HFF-Myc (cell line): ENCODE data around the gene PDE4D.
"Not testable (repeated sequence)": the region's sequence is repeated elsewhere in the genome, so short reads cannot be mapped to it uniquely, and the experiment has no call there.

Experiments
- DNase-seq: peaks from one replicate; pipeline ENCODE4 v3.0.0-alpha.2; 2011; ENCODE audit warnings: low read depth; ENCODE audit errors: extremely low read depth
- H3K4me3 ChIP-seq: replicated peaks from 2 replicates; pipeline ENCODE4 v1.5.1; 2011; ENCODE audit warnings: low read depth, mild to moderate bottlenecking, control low read depth, low read length
- TF ChIP-seq, protein P1 (sequence below): IDR thresholded peaks from 2 replicates; pipeline ENCODE4 v1.5.1; 2012; ENCODE audit warnings: mild to moderate bottlenecking, low read depth, low read length, control low read depth; ENCODE audit errors: missing control alignments

The PDE4D gene

DNA sequence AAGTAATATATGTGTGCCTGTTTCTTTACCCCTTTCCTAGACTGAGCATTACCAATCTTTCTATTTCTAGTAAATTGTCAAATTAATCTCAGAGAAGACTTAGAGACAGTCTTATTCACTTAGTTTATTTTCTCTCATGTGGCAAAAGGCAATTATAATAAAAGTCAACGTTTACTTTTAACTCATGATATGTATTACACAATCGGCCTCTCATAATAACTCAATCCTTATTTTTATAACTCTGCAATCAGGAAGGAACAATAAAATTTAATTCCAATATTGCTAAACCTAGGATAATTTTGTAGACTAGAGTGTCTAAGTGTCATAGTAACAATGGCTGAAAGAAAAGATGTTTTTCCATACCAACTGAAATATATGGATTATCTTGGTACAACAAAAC is 214.6 kb downstream of the PDE4D start:
- TF ChIP-seq, protein P1, sequence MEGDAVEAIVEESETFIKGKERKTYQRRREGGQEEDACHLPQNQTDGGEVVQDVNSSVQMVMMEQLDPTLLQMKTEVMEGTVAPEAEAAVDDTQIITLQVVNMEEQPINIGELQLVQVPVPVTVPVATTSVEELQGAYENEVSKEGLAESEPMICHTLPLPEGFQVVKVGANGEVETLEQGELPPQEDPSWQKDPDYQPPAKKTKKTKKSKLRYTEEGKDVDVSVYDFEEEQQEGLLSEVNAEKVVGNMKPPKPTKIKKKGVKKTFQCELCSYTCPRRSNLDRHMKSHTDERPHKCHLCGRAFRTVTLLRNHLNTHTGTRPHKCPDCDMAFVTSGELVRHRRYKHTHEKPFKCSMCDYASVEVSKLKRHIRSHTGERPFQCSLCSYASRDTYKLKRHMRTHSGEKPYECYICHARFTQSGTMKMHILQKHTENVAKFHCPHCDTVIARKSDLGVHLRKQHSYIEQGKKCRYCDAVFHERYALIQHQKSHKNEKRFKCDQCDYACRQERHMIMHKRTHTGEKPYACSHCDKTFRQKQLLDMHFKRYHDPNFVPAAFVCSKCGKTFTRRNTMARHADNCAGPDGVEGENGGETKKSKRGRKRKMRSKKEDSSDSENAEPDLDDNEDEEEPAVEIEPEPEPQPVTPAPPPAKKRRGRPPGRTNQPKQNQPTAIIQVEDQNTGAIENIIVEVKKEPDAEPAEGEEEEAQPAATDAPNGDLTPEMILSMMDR: no peak
- DNase-seq: no peak
- H3K4me3 ChIP-seq: no peak overlapping the region

DNA sequence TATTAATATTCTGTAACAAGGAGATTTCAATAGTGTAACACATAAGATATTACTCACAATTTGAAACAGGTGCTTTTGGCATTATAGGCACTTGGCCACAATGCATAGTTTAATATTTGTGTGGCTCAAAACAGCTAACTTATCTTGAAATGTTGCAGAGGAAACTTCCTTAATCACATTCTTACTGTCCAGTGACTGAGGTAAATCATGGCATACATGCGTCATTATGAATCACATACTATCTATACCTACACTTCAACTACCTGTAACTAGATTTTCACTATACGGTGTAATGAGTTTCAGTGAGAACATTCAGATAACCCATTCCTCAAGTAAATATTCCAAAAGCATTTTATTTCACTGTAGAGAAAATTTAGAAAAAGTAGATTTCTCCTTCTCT is 218.8 kb downstream of the PDE4D start:
- H3K4me3 ChIP-seq: no peak overlapping the region
- TF ChIP-seq, protein P1: no peak

DNA sequence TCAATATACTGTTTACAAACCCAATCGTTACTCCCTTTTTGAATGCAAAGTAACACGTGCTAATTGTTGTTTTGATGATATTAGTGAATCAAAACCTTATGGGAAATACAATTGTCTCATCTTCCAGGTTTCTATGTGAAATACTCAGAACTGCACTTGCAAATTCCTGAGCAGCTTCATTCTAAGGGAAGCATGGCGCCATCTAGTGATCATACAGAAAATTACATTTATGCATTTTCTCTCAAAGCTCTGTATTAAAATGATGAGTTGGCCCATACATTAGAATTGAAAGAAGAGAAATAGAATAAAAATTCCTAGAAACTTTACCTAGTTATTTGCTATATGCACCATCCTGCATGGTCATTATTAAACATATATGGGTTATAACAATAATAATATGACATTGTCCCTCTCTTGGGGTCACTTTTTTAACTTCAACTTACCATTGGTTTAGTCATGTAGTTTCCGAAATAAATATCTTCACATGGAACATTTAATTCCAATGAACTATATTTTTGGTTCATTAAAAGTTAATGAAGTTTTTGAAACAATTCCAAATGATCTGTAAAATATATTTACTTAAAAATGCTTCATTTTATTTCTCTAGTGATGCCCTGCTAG is 220.0 kb downstream of the PDE4D start:
- H3K4me3 ChIP-seq: no peak overlapping the region
- DNase-seq: peak; percentile 44
- TF ChIP-seq, protein P1: peak; percentile 66

More for the DNA sequence above, 218.8 kb downstream of the PDE4D start:
- DNase-seq: no peak

DNA sequence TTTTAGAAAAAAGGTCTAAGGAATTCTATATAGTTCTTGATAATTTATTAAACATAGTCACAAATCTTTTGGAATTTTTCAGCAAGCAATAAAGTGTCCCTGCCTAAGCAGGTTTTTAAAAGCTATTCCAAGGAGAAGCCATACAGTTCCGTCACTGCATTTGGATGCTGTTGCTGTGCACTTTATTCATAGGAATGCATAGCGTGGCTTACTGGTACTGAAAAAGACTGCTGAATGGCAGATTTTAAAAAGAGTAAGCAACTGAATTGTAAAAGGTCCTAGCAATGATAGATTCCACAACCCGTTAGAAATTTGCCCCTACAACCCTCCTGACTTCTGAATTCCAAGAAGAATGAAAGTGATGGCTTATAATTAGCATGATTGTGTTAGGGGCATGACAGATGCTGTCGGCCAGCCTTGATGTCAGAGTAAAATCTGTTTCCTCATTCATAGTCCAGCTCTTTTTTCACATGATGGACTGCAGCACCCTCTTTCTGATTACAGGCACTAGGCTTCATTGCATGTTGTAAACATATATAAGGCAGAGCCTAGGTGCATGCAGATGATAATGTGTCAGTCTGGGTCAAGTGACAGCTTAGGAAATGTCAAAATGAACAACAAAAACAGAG is 227.0 kb downstream of the PDE4D start:
- TF ChIP-seq, protein P1: no peak
- H3K4me3 ChIP-seq: no peak overlapping the region
- DNase-seq: no peak

DNA sequence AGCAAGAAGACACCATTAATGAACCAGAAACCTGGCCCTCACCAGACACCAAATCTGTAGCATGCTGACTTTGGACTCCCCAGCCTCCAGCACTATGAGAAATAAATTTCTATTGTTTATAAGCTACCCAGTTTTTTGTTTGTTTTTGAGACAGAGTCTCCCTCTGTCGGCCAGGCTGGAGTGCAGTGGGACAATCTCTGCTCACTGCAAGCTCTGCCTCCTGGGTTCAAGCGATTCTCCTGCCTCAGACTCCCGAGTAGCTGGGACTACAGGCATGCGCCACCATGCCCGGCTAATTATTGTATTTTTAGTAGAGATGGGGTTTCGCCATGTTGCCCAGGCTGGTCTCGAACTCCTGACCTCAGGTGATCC is 227.7 kb downstream of the PDE4D start:
- DNase-seq, H3K4me3 ChIP-seq: not testable (repeated sequence)

DNA sequence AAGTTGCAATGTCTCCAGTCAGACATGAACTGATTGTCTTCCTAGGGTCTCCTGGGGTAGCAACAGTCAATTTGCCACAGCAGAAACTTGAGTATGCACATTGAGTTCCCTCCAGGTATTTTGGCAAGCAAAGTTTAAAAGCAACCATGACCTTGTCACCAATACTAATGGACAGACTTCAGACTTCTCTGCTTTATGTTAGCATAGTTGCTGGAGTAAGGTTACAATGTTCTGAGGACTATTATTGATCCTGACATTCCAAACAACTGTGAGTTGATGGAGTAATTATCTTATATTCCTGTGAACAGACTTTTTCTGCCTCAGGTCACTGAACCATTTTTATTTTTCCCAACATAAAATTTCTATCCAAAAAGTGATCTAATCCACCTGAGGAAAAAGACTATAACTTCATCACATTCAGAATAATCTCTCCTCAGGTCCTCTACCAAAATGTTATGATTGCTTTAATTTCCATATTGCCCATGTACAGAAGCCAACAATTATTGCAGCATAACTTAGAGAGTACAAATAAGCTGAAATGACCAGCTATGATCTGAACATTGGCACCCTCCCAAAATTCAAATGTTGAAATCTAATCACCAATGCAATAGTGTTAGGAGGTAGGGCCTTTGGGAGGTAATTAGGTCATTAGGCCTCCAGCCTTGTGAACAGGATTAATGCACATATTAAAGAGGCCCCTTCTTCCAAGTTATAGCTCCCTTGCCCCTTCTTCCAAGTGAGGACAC is 228.3 kb downstream of the PDE4D start:
- no peak for DNase-seq
- TF ChIP-seq, protein P1: no peak
- no peak overlapping the region for H3K4me3 ChIP-seq

DNA sequence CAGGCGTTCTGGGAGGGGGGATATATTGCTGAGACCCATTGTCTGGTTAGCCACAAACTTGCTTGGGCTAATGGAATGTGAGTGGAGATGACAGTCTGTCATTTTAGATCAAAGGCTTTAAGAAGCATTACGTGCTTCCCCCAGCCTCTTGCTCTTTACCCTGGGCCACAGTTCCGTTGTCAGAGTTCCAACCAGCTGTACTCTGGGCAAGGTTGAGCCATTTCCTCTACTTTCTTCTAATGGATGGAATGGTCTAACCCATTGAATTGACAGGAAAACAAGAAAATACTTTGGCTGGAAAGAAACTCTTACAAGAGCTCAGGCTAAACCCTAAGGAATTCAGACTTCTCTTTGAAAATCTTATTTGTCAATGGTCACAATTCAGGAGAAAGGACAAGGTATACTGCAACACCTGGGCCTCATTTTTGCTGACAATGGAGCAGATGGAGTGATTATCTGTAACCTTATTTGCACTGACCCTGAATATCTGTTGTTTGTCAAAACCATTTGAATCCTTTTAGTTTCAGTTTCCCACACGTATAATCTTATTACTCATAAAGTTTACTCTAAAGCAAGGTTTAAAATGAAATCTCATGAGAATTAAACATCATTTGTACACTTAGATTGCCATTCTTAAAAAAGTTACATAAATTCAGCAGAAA is 231.4 kb downstream of the PDE4D start:
- no peak for DNase-seq
- TF ChIP-seq, protein P1: no peak
- no peak overlapping the region for H3K4me3 ChIP-seq
